Measurements from ENCODE around the gene JPT1.

- TF ChIP-seq, protein P1, sequence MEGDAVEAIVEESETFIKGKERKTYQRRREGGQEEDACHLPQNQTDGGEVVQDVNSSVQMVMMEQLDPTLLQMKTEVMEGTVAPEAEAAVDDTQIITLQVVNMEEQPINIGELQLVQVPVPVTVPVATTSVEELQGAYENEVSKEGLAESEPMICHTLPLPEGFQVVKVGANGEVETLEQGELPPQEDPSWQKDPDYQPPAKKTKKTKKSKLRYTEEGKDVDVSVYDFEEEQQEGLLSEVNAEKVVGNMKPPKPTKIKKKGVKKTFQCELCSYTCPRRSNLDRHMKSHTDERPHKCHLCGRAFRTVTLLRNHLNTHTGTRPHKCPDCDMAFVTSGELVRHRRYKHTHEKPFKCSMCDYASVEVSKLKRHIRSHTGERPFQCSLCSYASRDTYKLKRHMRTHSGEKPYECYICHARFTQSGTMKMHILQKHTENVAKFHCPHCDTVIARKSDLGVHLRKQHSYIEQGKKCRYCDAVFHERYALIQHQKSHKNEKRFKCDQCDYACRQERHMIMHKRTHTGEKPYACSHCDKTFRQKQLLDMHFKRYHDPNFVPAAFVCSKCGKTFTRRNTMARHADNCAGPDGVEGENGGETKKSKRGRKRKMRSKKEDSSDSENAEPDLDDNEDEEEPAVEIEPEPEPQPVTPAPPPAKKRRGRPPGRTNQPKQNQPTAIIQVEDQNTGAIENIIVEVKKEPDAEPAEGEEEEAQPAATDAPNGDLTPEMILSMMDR (IDR thresholded peaks at IDR 0.05; ENCODE audit: low read depth, low read length), result no peak
- TF ChIP-seq EZH2phosphoT487 (IDR thresholded peaks at IDR 0.05; ENCODE audit: low read depth), result no peak
These were observed 38.8 kb downstream of the JPT1 start for GRCh38 chr17:75115555-75115954.
